Measurements from ENCODE around the gene SERTAD3.
"Not testable (repeated sequence)": the region's sequence is repeated elsewhere in the genome, so short reads cannot be mapped to it uniquely, and the experiment has no call there.

The SERTAD3 gene

GRCh38 chr19:40458597-40458974, 14.5 kb upstream of the SERTAD3 start:
- in situ Hi-C loops (cut with MboI; ENCODE audit: low sequenced_read_pairs): no loop called here

- in situ Hi-C loops (cut with MboI; ENCODE audit: low sequenced_read_pairs): no loop called here
Measured at GRCh38 chr19:40457953-40458596, 13.9 kb upstream of the SERTAD3 start.

GRCh38 chr19:40457048-40457447, 12.9 kb upstream of the SERTAD3 start:
- in situ Hi-C loops (cut with MboI; ENCODE audit: low sequenced_read_pairs): no loop called here

GRCh38 chr19:40453943-40454342, 9.8 kb upstream of the SERTAD3 start:
- in situ Hi-C loops (cut with MboI; ENCODE audit: low sequenced_read_pairs): not testable (repeated sequence)

GRCh38 chr19:40453151-40453735, 9.1 kb upstream of the SERTAD3 start:
- in situ Hi-C loops (cut with MboI; ENCODE audit: low sequenced_read_pairs): no loop called here

GRCh38 chr19:40452016-40452415, 7.9 kb upstream of the SERTAD3 start:
- in situ Hi-C loops (cut with MboI; ENCODE audit: low sequenced_read_pairs): no loop called here

GRCh38 chr19:40450664-40451063, 6.5 kb upstream of the SERTAD3 start:
- in situ Hi-C loops (cut with MboI; ENCODE audit: low sequenced_read_pairs): no loop called here

GRCh38 chr19:40449506-40449905, 5.4 kb upstream of the SERTAD3 start:
- in situ Hi-C loops (cut with MboI; ENCODE audit: low sequenced_read_pairs): no loop called here

- in situ Hi-C loops (cut with MboI; ENCODE audit: low sequenced_read_pairs): no loop called here
Measured at GRCh38 chr19:40446263-40446784, 2.2 kb upstream of the SERTAD3 start.

GRCh38 chr19:40445780-40446262, 1.7 kb upstream of the SERTAD3 start:
- in situ Hi-C loops (cut with MboI; ENCODE audit: low sequenced_read_pairs): no loop called here

- in situ Hi-C loops (cut with MboI; ENCODE audit: low sequenced_read_pairs): no loop called here
Measured at GRCh38 chr19:40444825-40445312, 734 bp upstream of the SERTAD3 start.

- in situ Hi-C loops (cut with MboI; ENCODE audit: low sequenced_read_pairs): no loop called here
Measured at GRCh38 chr19:40443131-40443999, 770 bp downstream of the SERTAD3 start.

- in situ Hi-C loops (cut with MboI; ENCODE audit: low sequenced_read_pairs): no loop called here
Measured at GRCh38 chr19:40442328-40443130, 1.6 kb downstream of the SERTAD3 start.

- in situ Hi-C loops (cut with MboI; ENCODE audit: low sequenced_read_pairs): no loop called here
Measured at GRCh38 chr19:40441719-40442253, 2.3 kb downstream of the SERTAD3 start.

- in situ Hi-C loops (cut with MboI; ENCODE audit: low sequenced_read_pairs): no loop called here
Measured at GRCh38 chr19:40438284-40438683, 5.9 kb downstream of the SERTAD3 start.

- in situ Hi-C loops (cut with MboI; ENCODE audit: low sequenced_read_pairs): no loop called here
Measured at GRCh38 chr19:40433391-40434216, 10.5 kb downstream of the SERTAD3 start.

GRCh38 chr19:40432760-40433159, 11.4 kb downstream of the SERTAD3 start:
- in situ Hi-C loops (cut with MboI; ENCODE audit: low sequenced_read_pairs): not testable (repeated sequence)

- in situ Hi-C loops (cut with MboI; ENCODE audit: low sequenced_read_pairs): no loop called here
Measured at GRCh38 chr19:40431698-40432097, 12.4 kb downstream of the SERTAD3 start.

GRCh38 chr19:40430242-40430641, 13.9 kb downstream of the SERTAD3 start:
- in situ Hi-C loops (cut with MboI; ENCODE audit: low sequenced_read_pairs): not testable (repeated sequence)

Data from hTERT RPE-1 (cell line).